ENCODE data around the gene EIF6.
"Not testable (repeated sequence)": the region's sequence is repeated elsewhere in the genome, so short reads cannot be mapped to it uniquely, and the experiment has no call there.

The EIF6 gene

GRCh38 chr20:35284267-35284991, at the start of gene EIF6:
EIF6 (minus strand) TSS chr20:35284772; CDS start chr20:35284487, 285 bp downstream.
- peak; percentile 81 for DNase-seq

GRCh38 chr20:35333606-35334005, 49.0 kb upstream of the EIF6 start:
- DNase-seq, result no peak

- no peak for DNase-seq
Measured at GRCh38 chr20:35332540-35333200, 48.1 kb upstream of the EIF6 start.

- DNase-seq, result peak; percentile 52
Measured at GRCh38 chr20:35329435-35330139, 45.0 kb upstream of the EIF6 start.

GRCh38 chr20:35328689-35329088, 44.1 kb upstream of the EIF6 start:
- DNase-seq, result no peak

GRCh38 chr20:35328095-35328685, 43.6 kb upstream of the EIF6 start:
- DNase-seq, result no peak

GRCh38 chr20:35327074-35327976, 42.8 kb upstream of the EIF6 start:
- DNase-seq, result no peak

- DNase-seq, result no peak
Measured at GRCh38 chr20:35326740-35327073, 42.1 kb upstream of the EIF6 start.

- no peak for DNase-seq
Measured at GRCh38 chr20:35326021-35326739, 41.6 kb upstream of the EIF6 start.

- DNase-seq, result no peak
Measured at GRCh38 chr20:35325401-35325800, 40.8 kb upstream of the EIF6 start.

- no peak for DNase-seq
Measured at GRCh38 chr20:35320396-35321126, 36.0 kb upstream of the EIF6 start.

GRCh38 chr20:35319871-35320197, 35.3 kb upstream of the EIF6 start:
- no peak for DNase-seq

GRCh38 chr20:35319192-35319870, 34.8 kb upstream of the EIF6 start:
- DNase-seq, result no peak

GRCh38 chr20:35318502-35319157, 34.1 kb upstream of the EIF6 start:
- DNase-seq, result no peak

GRCh38 chr20:35317416-35318210, 33.0 kb upstream of the EIF6 start:
- no peak for DNase-seq

- no peak for DNase-seq
Measured at GRCh38 chr20:35316086-35316485, 31.5 kb upstream of the EIF6 start.

- not testable (repeated sequence) for DNase-seq
Measured at GRCh38 chr20:35315632-35316020, 31.1 kb upstream of the EIF6 start.

GRCh38 chr20:35314816-35315631, 30.5 kb upstream of the EIF6 start:
- DNase-seq, result no peak

Data from activated naive CD4-positive, alpha-beta T cell treated with Interleukin-2 at 50 U/mL for 16 hours (primary cell).